GM23338 (cell line): ENCODE results near the gene C2orf92.

Source experiments
- CREB1 ChIP-seq: fragments of 250-450 bp; sonication (Bioruptor Pico); IDR thresholded peaks from 2 replicates; pipeline ENCODE4 v1.5.0; 2020; ENCODE audit warnings: low read depth, mild to moderate bottlenecking, moderate library complexity
- CTCF ChIP-seq, 2 experiments: fragments of 200-600 bp in 1 of 2; sonication (generic) in 1 of 2; conservative IDR thresholded peaks; 2 replicates each; pipeline versions ENCODE4 v1.5.1 to v1.6.1; 2016 to 2017; ENCODE audit warnings: antibody characterized with exemption in 2 of 2, low read depth in 2 of 2, mild to moderate bottlenecking in 2 of 2, moderate library complexity in 1 of 2
- ETS1 ChIP-seq: IDR thresholded peaks from 2 replicates; pipeline ENCODE4 v1.6.1; 2016; ENCODE audit warnings: antibody characterized with exemption
- EZH2 ChIP-seq: fragments of 200-600 bp; sonication (generic); IDR thresholded peaks from one replicate; pipeline ENCODE4 v1.8.0; 2017; ENCODE audit warnings: antibody characterized with exemption, mild to moderate bottlenecking, low read depth; ENCODE audit not compliant: unreplicated experiment
- EZH2phosphoT487 ChIP-seq: fragments of 200-600 bp; sonication (generic); IDR thresholded peaks from one replicate; pipeline ENCODE4 v1.8.1; 2018; ENCODE audit warnings: antibody characterized with exemption; ENCODE audit not compliant: unreplicated experiment
- JUNB ChIP-seq: IDR thresholded peaks from one replicate; pipeline ENCODE4 v1.6.1; 2016; ENCODE audit warnings: antibody characterized with exemption; ENCODE audit not compliant: unreplicated experiment
- POLR2AphosphoS5 ChIP-seq: IDR thresholded peaks from 2 replicates; pipeline ENCODE4 v1.6.1; 2016; ENCODE audit warnings: antibody characterized with exemption, low read depth
- REST ChIP-seq: IDR thresholded peaks from one replicate; pipeline ENCODE4 v1.6.1; 2018; ENCODE audit warnings: antibody characterized with exemption; ENCODE audit not compliant: unreplicated experiment
- STAT1 ChIP-seq: IDR thresholded peaks from one replicate; pipeline ENCODE4 v1.6.1; 2016; ENCODE audit warnings: antibody characterized with exemption; ENCODE audit not compliant: unreplicated experiment

- TF ChIP-seq CTCF (conservative IDR thresholded peaks at IDR 0.05; ENCODE audit: low read depth in 2 of 2) (no peak), CREB1 (CRISPR knock-in tag) (no peak), STAT1 (no peak), REST (no peak), EZH2 (no peak), POLR2AphosphoS5 (no peak), ETS1 (no peak), EZH2phosphoT487 (no peak), JUNB (no peak)
Measured at GRCh38 chr2:97670471-97670870, 958 bp downstream of the C2orf92 start.
